HEK293T (cell line): ENCODE measurements around the gene SH3PXD2A.

Experiments
- ARNT ChIP-seq: fragments of 450-650 bp; IDR thresholded peaks from 2 replicates; pipeline ENCODE4 v1.6.1; 2017; ENCODE audit warnings: mild to moderate bottlenecking
- BHLHE40 ChIP-seq: fragments of 450-650 bp; IDR thresholded peaks from 2 replicates; pipeline ENCODE4 v1.6.1; 2016; ENCODE audit warnings: mild to moderate bottlenecking, moderate library complexity, borderline replicate concordance
- CTBP1 ChIP-seq: fragments of 450-650 bp; IDR thresholded peaks from 2 replicates; pipeline ENCODE4 v1.6.1; 2016; ENCODE audit warnings: borderline replicate concordance
- FOXA1 ChIP-seq: fragments of 450-650 bp; IDR thresholded peaks from 2 replicates; pipeline ENCODE4 v1.6.1; 2016; ENCODE audit warnings: mild to moderate bottlenecking
- FOXM1 ChIP-seq: fragments of 450-650 bp; IDR thresholded peaks from 2 replicates; pipeline ENCODE4 v1.6.1; 2017; ENCODE audit warnings: mild to moderate bottlenecking, borderline replicate concordance
- HDGF ChIP-seq: fragments of 450-650 bp; IDR thresholded peaks from 2 replicates; pipeline ENCODE4 v1.6.1; 2017; ENCODE audit warnings: antibody characterized with exemption, borderline replicate concordance
- SP1 ChIP-seq: fragments of 450-650 bp; IDR thresholded peaks from 2 replicates; pipeline ENCODE4 v1.6.1; 2017
- TARDBP ChIP-seq: fragments of 450-650 bp; IDR thresholded peaks from 2 replicates; pipeline ENCODE4 v1.6.1; 2016

DNA sequence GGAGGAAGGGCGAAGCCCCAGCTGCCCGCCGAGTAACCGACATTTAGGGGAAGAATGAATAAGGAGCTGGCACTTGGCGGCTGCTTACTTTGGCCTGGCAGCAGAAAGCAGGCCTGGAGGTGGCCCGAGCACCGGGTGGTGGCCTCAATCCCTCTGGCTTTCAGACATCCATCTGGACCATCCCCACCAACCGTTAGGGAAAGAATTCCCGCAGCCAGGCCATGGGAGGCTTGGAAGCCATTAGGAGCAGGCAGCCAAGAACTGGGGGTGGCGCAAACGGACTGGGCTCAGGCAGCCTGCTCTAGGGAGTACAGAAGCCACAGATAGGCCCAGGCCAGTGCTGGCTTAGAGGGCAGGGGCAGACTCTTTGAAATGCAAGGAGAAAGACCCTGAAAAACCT lies 229.2 kb downstream of the SH3PXD2A start:
- TF ChIP-seq TARDBP (no peak), SP1 (no peak), CTBP1 (no peak), FOXA1 (no peak), BHLHE40 (no peak), FOXM1 (no peak), ARNT (no peak), HDGF (no peak)
